HL-60/S4 (cell line): ENCODE measurements around the gene ARHGEF3.

Source experiments
- in situ Hi-C: fragments of 300-500 bp; cut with MboI; formaldehyde crosslinking; loops from 2 replicates; pipeline ENCODE4 v1.14.3; 2022; ENCODE audit warnings: low sequenced_read_pairs

The ARHGEF3 gene

GRCh38 chr3:56689303-56689702, 112.4 kb downstream of the ARHGEF3 start:
- in situ Hi-C loops: no loop called here

- in situ Hi-C loops: no loop called here
Measured at GRCh38 chr3:56688191-56688590, 113.6 kb downstream of the ARHGEF3 start.

DNA sequence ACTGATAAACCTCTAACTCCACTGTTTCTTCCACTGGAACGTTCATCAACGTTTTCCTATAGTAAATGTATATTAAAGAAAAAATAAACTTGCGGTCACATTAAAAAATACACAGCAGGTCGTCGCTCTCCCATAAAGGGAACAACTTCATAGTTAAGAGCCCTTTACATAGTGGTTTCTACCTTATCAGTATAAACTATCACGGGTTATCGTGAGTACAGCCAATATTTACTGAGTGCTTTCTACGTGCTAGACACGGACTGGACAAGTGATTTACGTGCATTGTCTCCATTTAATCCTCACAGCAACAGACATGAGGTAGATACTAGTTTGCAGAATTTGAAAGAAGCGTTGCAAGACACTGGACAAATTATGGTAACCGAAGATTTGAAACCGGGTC, 117.7 kb downstream of the ARHGEF3 start:
- in situ Hi-C loops: no loop called here

GRCh38 chr3:56683122-56683817, 118.5 kb downstream of the ARHGEF3 start, which contains the start of gene TASOR:
TASOR (minus strand) TSS chr3:56683265; CDS start chr3:56683006, 259 bp downstream.
- in situ Hi-C loops: no loop called here

DNA sequence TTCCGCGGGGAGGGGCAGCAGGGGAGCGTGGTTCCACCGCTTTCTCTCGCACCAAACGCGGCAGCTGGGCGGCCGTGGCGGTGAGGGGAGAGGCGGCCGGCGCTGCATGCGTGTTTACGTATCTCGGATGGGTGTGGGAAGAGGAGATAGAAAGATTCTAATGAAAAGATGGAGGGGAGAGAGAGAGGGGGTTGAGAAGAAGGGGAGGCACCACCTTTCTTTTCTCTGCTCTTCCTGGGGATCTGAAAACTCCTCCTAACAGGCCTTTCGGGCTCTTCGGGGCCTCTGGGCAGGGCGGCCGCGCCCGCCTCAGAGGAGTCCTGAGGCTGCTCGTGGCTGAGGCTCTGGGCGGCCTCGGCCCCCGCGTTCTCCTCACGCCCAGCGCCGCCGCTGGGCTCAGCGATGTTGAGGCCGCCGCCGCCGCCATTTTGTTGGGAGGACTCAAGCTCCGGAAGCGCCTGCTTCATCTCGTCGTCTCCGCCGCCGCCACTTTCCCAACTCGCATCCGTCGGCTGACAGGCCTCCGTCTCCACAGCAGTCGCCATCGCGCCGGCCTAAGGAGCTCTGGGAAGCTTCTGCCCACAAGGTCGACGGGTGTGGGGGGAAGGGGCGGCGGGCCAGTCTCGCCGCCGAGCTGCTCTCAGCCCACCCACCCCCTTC, 119.2 kb downstream of the ARHGEF3 start:
- in situ Hi-C loops: no loop called here

DNA sequence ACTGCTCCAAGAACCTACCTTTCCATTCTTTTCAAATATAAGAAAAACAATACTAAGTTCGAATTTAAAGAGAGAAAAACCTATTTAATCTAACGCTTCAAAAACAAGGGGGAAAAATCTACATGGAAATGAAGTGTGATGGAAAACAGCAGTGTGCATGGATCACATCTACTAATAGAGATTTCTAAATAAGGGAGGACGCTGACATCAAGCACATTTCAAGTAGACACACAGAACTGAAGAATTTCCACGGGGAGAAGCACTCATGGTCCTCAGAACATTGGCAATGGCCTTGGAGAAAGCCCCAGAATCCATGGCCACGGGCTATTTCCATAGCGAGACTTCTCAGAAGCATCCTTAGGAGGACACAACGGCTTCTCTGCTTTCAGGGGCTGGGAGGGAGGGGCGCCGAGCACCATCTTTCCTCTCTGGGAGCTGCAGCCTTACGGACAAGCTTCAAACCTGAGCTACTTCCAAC, 119.7 kb downstream of the ARHGEF3 start:
- in situ Hi-C loops: no loop called here

GRCh38 chr3:56680054-56680580, 121.6 kb downstream of the ARHGEF3 start:
- in situ Hi-C loops: no loop called here
